ENCODE results near the gene RACK1. TPM values are rescaled to one million over a fixed set of nuclear protein-coding genes. Genes with fewer than 3 reads are reported as not detected.

Gene RACK1
- total and polyA plus RNA-seq, 2 of the 13 experiments (the other 11 are each of a cell fraction or from before 2014, with no cell fraction given): 2,514 to 6,141 TPM

GRCh38 chr5:181260720-181261319 is 17.1 kb upstream of the RACK1 start, which contains the start of gene TRIM52 (continued):
- peak; percentile 42; the same call in 1 of the 2 replicates for TF ChIP-seq ARID5B (CRISPR knock-in tag; IDR thresholded peaks at IDR 0.05)
- peak; percentile 58; the same call in 1 of the 2 replicates for TF ChIP-seq FOXO1 (CRISPR knock-in tag; IDR thresholded peaks at IDR 0.05)
- 0 out of 2 replicates have a peak, but pooled peaks have one; percentile 74 for TF ChIP-seq ETV6 (CRISPR knock-in tag; conservative IDR thresholded peaks at IDR 0.05)
- TF ChIP-seq ZIK1 (CRISPR knock-in tag; IDR thresholded peaks at IDR 0.05; ENCODE audit: borderline replicate concordance, low read depth): 0 out of 2 replicates have a peak, but pooled peaks have one; percentile 48
- no peak for TF ChIP-seq MLLT10 (CRISPR knock-in tag; IDR thresholded peaks at IDR 0.05)
- TF ChIP-seq TIGD3 (CRISPR knock-in tag; IDR thresholded peaks at IDR 0.05; ENCODE audit: borderline replicate concordance): no peak
- peak; percentile 49; the same call in 1 of the 2 replicates for TF ChIP-seq SIX4 (CRISPR knock-in tag; IDR thresholded peaks at IDR 0.05)
- peak; percentile 86 for TF ChIP-seq PATZ1 (CRISPR knock-in tag; IDR thresholded peaks at IDR 0.05)
- 0 out of 2 replicates have a peak, but pooled peaks have one; percentile 52 for TF ChIP-seq ZNF160 (CRISPR knock-in tag; IDR thresholded peaks at IDR 0.05)
- TF ChIP-seq KDM6A (CRISPR knock-in tag; IDR thresholded peaks at IDR 0.05; ENCODE audit: low read depth): peak; percentile 52; the same call in 1 of the 2 replicates
- TF ChIP-seq MEIS1 (CRISPR knock-in tag; IDR thresholded peaks at IDR 0.05; ENCODE audit: borderline replicate concordance): peak; percentile 78
- peak; percentile 46; the same call in 1 of the 2 replicates for TF ChIP-seq NFYB (CRISPR knock-in tag; IDR thresholded peaks at IDR 0.05)
- TF ChIP-seq SRF (IDR thresholded peaks at IDR 0.05; ENCODE audit: low read depth, low read length): peak; percentile 44; the same call in 1 of the 2 replicates
- TF ChIP-seq ZNF83 (CRISPR knock-in tag; IDR thresholded peaks at IDR 0.05; ENCODE audit: borderline replicate concordance): 0 out of 2 replicates have a peak, but pooled peaks have one; percentile 8
- peak; percentile 52; the same call in 1 of the 2 replicates for TF ChIP-seq GLI4 (CRISPR knock-in tag; IDR thresholded peaks at IDR 0.05; ENCODE audit: borderline replicate concordance)
- TF ChIP-seq TEAD3 (CRISPR knock-in tag; optimal IDR thresholded peaks at IDR 0.05; ENCODE audit: borderline replicate concordance): peak; percentile 79
- TF ChIP-seq NONO (IDR thresholded peaks at IDR 0.05): no peak
- TF ChIP-seq NONO (CRISPR knock-in tag; conservative IDR thresholded peaks at IDR 0.05): peak; percentile 84
- TF ChIP-seq POLR2AphosphoS5 (IDR thresholded peaks at IDR 0.05; ENCODE audit: low read depth, low read length): peak; percentile 89
- TF ChIP-seq ARNT2 (CRISPR knock-in tag; IDR thresholded peaks at IDR 0.05; ENCODE audit: low read depth): peak; percentile 67; the same call in 1 of the 2 replicates
- TF ChIP-seq MYNN (CRISPR knock-in tag; IDR thresholded peaks at IDR 0.05; ENCODE audit: low read depth): no peak
- TF ChIP-seq ZNF552 (CRISPR knock-in tag; IDR thresholded peaks at IDR 0.05; ENCODE audit: borderline replicate concordance): peak; percentile 85

Data from HepG2 (cell line).